GM18870 (cell line): ENCODE measurements around the gene NRG3.

Experiments used
- ATAC-seq: cut with Tn5 transposase; IDR thresholded peaks from one replicate; pipeline ENCODE4 v1.9.1; 2021; ENCODE audit warnings: moderate library complexity; ENCODE audit not compliant: unreplicated experiment

Gene NRG3

GRCh38 chr10:82206831-82207230 lies 331.8 kb downstream of the NRG3 start:
- ATAC-seq: no peak

- ATAC-seq: no peak
These were observed 333.7 kb downstream of the NRG3 start for GRCh38 chr10:82208726-82209125.

GRCh38 chr10:82210331-82210730 lies 335.3 kb downstream of the NRG3 start:
- no peak for ATAC-seq

- no peak for ATAC-seq
These were observed 336.4 kb downstream of the NRG3 start for GRCh38 chr10:82211346-82211745.

- ATAC-seq: no peak
These were observed 337.8 kb downstream of the NRG3 start for GRCh38 chr10:82212753-82213152.

GRCh38 chr10:82213784-82214183 lies 338.8 kb downstream of the NRG3 start:
- no peak for ATAC-seq

GRCh38 chr10:82221056-82221455 lies 346.1 kb downstream of the NRG3 start:
- ATAC-seq: no peak

- ATAC-seq: no peak
These were observed 346.7 kb downstream of the NRG3 start for GRCh38 chr10:82221601-82222149.

- no peak for ATAC-seq
These were observed 353.7 kb downstream of the NRG3 start for GRCh38 chr10:82228701-82229100.

- no peak for ATAC-seq
These were observed 359.2 kb downstream of the NRG3 start for GRCh38 chr10:82234173-82234572.

- no peak for ATAC-seq
These were observed 361.2 kb downstream of the NRG3 start for GRCh38 chr10:82236084-82236731.

GRCh38 chr10:82238291-82238690 lies 363.3 kb downstream of the NRG3 start:
- ATAC-seq: no peak

GRCh38 chr10:82240408-82240807 lies 365.4 kb downstream of the NRG3 start:
- ATAC-seq: no peak

- no peak for ATAC-seq
These were observed 367.8 kb downstream of the NRG3 start for GRCh38 chr10:82242778-82243177.

- no peak for ATAC-seq
These were observed 370.2 kb downstream of the NRG3 start for GRCh38 chr10:82245157-82245556.

GRCh38 chr10:82245906-82246560 lies 371.0 kb downstream of the NRG3 start:
- no peak for ATAC-seq

GRCh38 chr10:82249141-82249540 lies 374.1 kb downstream of the NRG3 start:
- no peak for ATAC-seq

GRCh38 chr10:82251222-82251906 lies 376.4 kb downstream of the NRG3 start:
- no peak for ATAC-seq

GRCh38 chr10:82252081-82252480 lies 377.1 kb downstream of the NRG3 start:
- no peak for ATAC-seq

- ATAC-seq: no peak
These were observed 379.2 kb downstream of the NRG3 start for GRCh38 chr10:82254237-82254636.

- ATAC-seq: no peak
These were observed 381.3 kb downstream of the NRG3 start for GRCh38 chr10:82256275-82256674.

- ATAC-seq: no peak
These were observed 391.4 kb downstream of the NRG3 start for GRCh38 chr10:82266438-82266837.
